Measurements from ENCODE around the gene UBL3. TPM values are rescaled to one million over a fixed set of nuclear protein-coding genes. Genes with fewer than 3 reads are reported as not detected.

UBL3 gene
- total RNA-seq, 1 experiment from 2014 or later = 24.4 TPM

DNA sequence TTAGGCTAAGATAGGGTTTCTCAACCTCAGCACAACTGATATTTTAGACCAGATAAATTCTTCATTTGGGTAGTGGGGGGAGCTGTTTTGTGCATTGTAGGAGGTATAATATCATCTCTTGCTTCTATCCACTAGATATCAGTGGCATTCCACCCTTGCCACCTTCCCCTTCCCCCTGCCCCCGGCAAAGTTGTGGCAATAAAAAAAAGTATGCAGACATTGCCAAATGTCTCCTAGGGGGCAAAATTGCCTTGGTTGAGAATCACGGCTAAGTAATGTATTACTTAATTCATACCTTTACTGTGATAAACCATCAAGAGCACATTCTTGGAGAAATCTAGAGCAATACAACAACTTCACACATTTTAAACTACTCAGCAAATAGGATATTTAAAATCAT, 51.4 kb downstream of the UBL3 start:
- no peak for TF ChIP-seq EZH2 (IDR thresholded peaks at IDR 0.05; ENCODE audit: low read depth)
- no peak for TF ChIP-seq CTCF (conservative IDR thresholded peaks at IDR 0.05)
- no peaks in the 10 kb centered on the region for H3K9me3 ChIP-seq (ENCODE audit: insufficient read depth, low read depth)
- no TSS peak for BruUV-seq (replicated peaks)
- H2AFZ ChIP-seq = no peak overlapping the region
- H3K27ac ChIP-seq = no peak overlapping the region
- H3K4me2 ChIP-seq = no peak overlapping the region
- intact Hi-C loops (cut with micrococcal nuclease; ENCODE audit: unreplicated experiment) = no loop called here
- H4K20me1 ChIP-seq (ENCODE audit: insufficient read depth) = 0 out of 2 replicates have a peak, but pooled peaks cover 4% of the 10 kb centered on the region
- no peaks in the 10 kb centered on the region for H3K27me3 ChIP-seq (ENCODE audit: insufficient read depth, low read depth)
- no peaks in the 10 kb centered on the region for H3F3A ChIP-seq (ENCODE audit: insufficient read depth, low read depth)
- POLR2A ChIA-PET (ENCODE audit: unreplicated experiment) = no interaction called here
- no peaks in the 10 kb centered on the region for H3K36me3 ChIP-seq (ENCODE audit: low read depth)
- no peak for DNase-seq
- H3K4me1 ChIP-seq (replicated peaks; ENCODE audit: insufficient read depth) = no peaks in the 10 kb centered on the region
- H3K9me2 ChIP-seq (ENCODE audit: insufficient read depth) = no peaks in the 10 kb centered on the region; the same call in 1 of the 2 replicates
- no peak overlapping the region for H3K4me3 ChIP-seq
- CTCF ChIA-PET = interaction anchor here (0.9 kb wide), 1 partner anchor 28 kb away, joined by 3 read pairs; no protein-coding TSS in a partner anchor
- H3K79me2 ChIP-seq (ENCODE audit: low read depth) = peaks cover 54% of the 10 kb centered on the region

DNA sequence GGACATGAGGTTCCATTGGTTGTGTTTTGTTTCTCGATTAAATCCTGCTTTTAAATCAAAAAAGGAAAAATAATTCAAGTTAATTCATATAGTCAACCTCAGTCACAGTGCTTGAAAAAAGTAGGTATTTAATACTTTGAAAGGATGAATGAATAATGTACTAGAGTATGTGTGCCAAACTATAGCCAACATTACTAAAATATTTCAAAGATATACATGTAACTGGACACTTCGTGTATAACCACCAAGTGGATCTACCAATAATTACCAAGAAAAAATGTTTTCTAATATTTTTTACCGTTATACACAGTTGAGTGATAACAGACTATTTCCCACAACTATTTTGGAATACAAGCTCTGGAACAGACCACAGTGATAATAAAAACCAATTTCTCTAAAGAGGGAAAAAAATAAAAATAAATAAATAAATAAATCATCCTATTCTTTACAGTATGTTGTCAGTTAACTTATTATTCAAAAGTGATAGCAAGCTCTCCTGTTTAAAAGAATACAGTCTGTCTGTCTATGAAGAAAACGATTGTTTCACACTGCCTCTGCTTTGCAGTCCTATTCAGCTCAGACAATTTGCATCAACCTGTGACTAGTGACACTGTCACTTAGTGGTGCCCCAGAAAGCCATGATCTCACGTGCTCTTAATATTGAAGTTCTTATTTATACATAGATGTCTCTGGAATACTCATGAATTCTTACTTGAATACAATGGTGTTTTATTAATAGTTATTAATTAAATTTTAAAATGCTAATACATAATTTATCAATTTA, 58.2 kb downstream of the UBL3 start:
- no TSS peak for BruUV-seq (replicated peaks)
- no peak overlapping the region for H3K4me2 ChIP-seq
- H3K27me3 ChIP-seq (ENCODE audit: insufficient read depth, low read depth) = no peaks in the 10 kb centered on the region
- no peaks in the 10 kb centered on the region for H3K36me3 ChIP-seq (ENCODE audit: low read depth)
- no peak for DNase-seq
- H3K4me3 ChIP-seq = no peak overlapping the region
- no peak overlapping the region for H3K27ac ChIP-seq
- H3K9me2 ChIP-seq (ENCODE audit: insufficient read depth) = no peaks in the 10 kb centered on the region
- peaks cover 22% of the 10 kb centered on the region for H3K79me2 ChIP-seq (ENCODE audit: low read depth)
- H2AFZ ChIP-seq = no peak overlapping the region
- peaks cover 4% of the 10 kb centered on the region; the same call in 1 of the 2 replicates for H4K20me1 ChIP-seq (ENCODE audit: insufficient read depth)
- TF ChIP-seq CTCF (conservative IDR thresholded peaks at IDR 0.05) (no peak), EZH2 (IDR thresholded peaks at IDR 0.05; ENCODE audit: low read depth) (no peak)
- H3K9me3 ChIP-seq (ENCODE audit: insufficient read depth, low read depth) = no peaks in the 10 kb centered on the region
- POLR2A ChIA-PET (ENCODE audit: unreplicated experiment) = no interaction called here
- H3F3A ChIP-seq (ENCODE audit: insufficient read depth, low read depth) = no peaks in the 10 kb centered on the region
- CTCF ChIA-PET = no interaction called here
- no peaks in the 10 kb centered on the region for H3K4me1 ChIP-seq (replicated peaks; ENCODE audit: insufficient read depth)
- intact Hi-C loops (cut with micrococcal nuclease; ENCODE audit: unreplicated experiment) = no loop called here

GRCh38 chr13:29791508-29791907, 58.9 kb downstream of the UBL3 start:
- DNase-seq = no peak
- no TSS peak for BruUV-seq (replicated peaks)

More at GRCh38 chr13:29791508-29791907, 58.9 kb downstream of the UBL3 start:
- Histone ChIP-seq H3K27me3 (ENCODE audit: insufficient read depth, low read depth) (no peaks in the 10 kb centered on the region), H3K4me2 (no peak overlapping the region), H4K20me1 (ENCODE audit: insufficient read depth) (peaks cover 4% of the 10 kb centered on the region; the same call in 1 of the 2 replicates), H2AFZ (no peak overlapping the region), H3K36me3 (ENCODE audit: low read depth) (no peaks in the 10 kb centered on the region), H3F3A (ENCODE audit: insufficient read depth, low read depth) (no peaks in the 10 kb centered on the region), H3K27ac (no peak overlapping the region), H3K9me3 (ENCODE audit: insufficient read depth, low read depth) (no peaks in the 10 kb centered on the region), H3K4me3 (no peak overlapping the region), H3K4me1 (replicated peaks; ENCODE audit: insufficient read depth) (no peaks in the 10 kb centered on the region), H3K79me2 (ENCODE audit: low read depth) (peaks cover 20% of the 10 kb centered on the region), H3K9me2 (ENCODE audit: insufficient read depth) (no peaks in the 10 kb centered on the region)
- intact Hi-C loops (cut with micrococcal nuclease; ENCODE audit: unreplicated experiment) = no loop called here
- POLR2A ChIA-PET (ENCODE audit: unreplicated experiment) = no interaction called here
- CTCF ChIA-PET = no interaction called here
- no peak for TF ChIP-seq CTCF (conservative IDR thresholded peaks at IDR 0.05)
- TF ChIP-seq EZH2 (IDR thresholded peaks at IDR 0.05; ENCODE audit: low read depth) = no peak

Measured in PC-9 (cell line).